MM.1S (cell line): Measurements from ENCODE around the gene GLMP.
A peak's percentile ranks its signal among the peaks of the same experiment; 100 is the strongest.
"Not testable (repeated sequence)": the region's sequence is repeated elsewhere in the genome, so short reads cannot be mapped to it uniquely, and the experiment has no call there.

Source experiments
- DNase-seq: peaks from one replicate; pipeline ENCODE4 v3.0.0-alpha.2; 2015
- H2AFZ ChIP-seq: fragments of 300-600 bp; sonication (generic); 2 replicates; pipeline ENCODE4 v1.6.0; 2016; ENCODE audit warnings: antibody characterized with exemption, low read length
- H3F3A ChIP-seq: fragments of 300-600 bp; sonication (generic); 2 replicates; pipeline ENCODE4 v1.6.1; 2016; ENCODE audit warnings: mild to moderate bottlenecking, antibody characterized with exemption, low read length, moderate library complexity, mixed read lengths; ENCODE audit not compliant: insufficient read depth
- H3K27ac ChIP-seq: fragments of 300-600 bp; sonication (generic); 2 replicates; pipeline ENCODE4 v1.5.1; 2016; ENCODE audit warnings: mild to moderate bottlenecking, low read length
- H3K27me3 ChIP-seq: fragments of 300-600 bp; sonication (generic); replicated peaks from 2 replicates; pipeline ENCODE4 v1.6.0; 2016; ENCODE audit warnings: low read length; ENCODE audit not compliant: insufficient read depth
- H3K36me3 ChIP-seq: fragments of 300-600 bp; sonication (generic); replicated peaks from 2 replicates; pipeline ENCODE4 v1.6.1; 2016; ENCODE audit warnings: mild to moderate bottlenecking, low read length, mixed read lengths; ENCODE audit not compliant: insufficient read depth
- H3K4me1 ChIP-seq: fragments of 300-600 bp; sonication (generic); 2 replicates; pipeline ENCODE4 v1.6.1; 2016; ENCODE audit warnings: low read length, mixed read lengths
- H3K4me2 ChIP-seq: fragments of 300-600 bp; sonication (generic); 2 replicates; pipeline ENCODE4 v1.6.0; 2016; ENCODE audit warnings: low read depth, low read length
- H3K4me3 ChIP-seq: fragments of 300-600 bp; sonication (generic); 2 replicates; pipeline ENCODE4 v1.5.1; 2016; ENCODE audit warnings: low read length, mixed read lengths
- H3K79me2 ChIP-seq: fragments of 300-600 bp; sonication (generic); 2 replicates; pipeline ENCODE4 v1.6.1; 2016; ENCODE audit warnings: mixed run types, low read length, mixed read lengths
- H3K9ac ChIP-seq: fragments of 300-600 bp; sonication (generic); 2 replicates; pipeline ENCODE4 v1.6.1; 2016; ENCODE audit warnings: low read length, mixed read lengths
- H3K9me2 ChIP-seq: fragments of 300-600 bp; sonication (generic); replicated peaks from 2 replicates; pipeline ENCODE4 v1.6.1; 2016; ENCODE audit warnings: mild to moderate bottlenecking, low read length, mixed read lengths; ENCODE audit not compliant: insufficient read depth
- H3K9me3 ChIP-seq: fragments of 300-600 bp; sonication (generic); replicated peaks from 2 replicates; pipeline ENCODE4 v1.6.1; 2016; ENCODE audit warnings: mild to moderate bottlenecking, low read length, mixed read lengths; ENCODE audit not compliant: insufficient read depth
- H4K20me1 ChIP-seq: fragments of 300-600 bp; sonication (generic); 2 replicates; pipeline ENCODE4 v1.6.1; 2016; ENCODE audit warnings: mild to moderate bottlenecking, low read length, moderate library complexity, mixed read lengths; ENCODE audit not compliant: insufficient read depth
- EZH2 ChIP-seq: fragments of 300-600 bp; sonication (generic); optimal IDR thresholded peaks from 2 replicates; pipeline ENCODE3; 2017; ENCODE audit warnings: low read depth, mild to moderate bottlenecking, antibody characterized with exemption, low read length, mixed read lengths
- EZH2phosphoT487 ChIP-seq: fragments of 300-600 bp; sonication (generic); IDR thresholded peaks from 2 replicates; pipeline ENCODE4 v1.6.1; 2018; ENCODE audit warnings: antibody characterized with exemption, low read length
- TF ChIP-seq, protein P1 (sequence below): fragments of 300-600 bp; sonication (generic); IDR thresholded peaks from 2 replicates; pipeline ENCODE4 v1.5.1; 2016; ENCODE audit warnings: antibody characterized with exemption, low read length, mixed read lengths

GLMP gene

DNA sequence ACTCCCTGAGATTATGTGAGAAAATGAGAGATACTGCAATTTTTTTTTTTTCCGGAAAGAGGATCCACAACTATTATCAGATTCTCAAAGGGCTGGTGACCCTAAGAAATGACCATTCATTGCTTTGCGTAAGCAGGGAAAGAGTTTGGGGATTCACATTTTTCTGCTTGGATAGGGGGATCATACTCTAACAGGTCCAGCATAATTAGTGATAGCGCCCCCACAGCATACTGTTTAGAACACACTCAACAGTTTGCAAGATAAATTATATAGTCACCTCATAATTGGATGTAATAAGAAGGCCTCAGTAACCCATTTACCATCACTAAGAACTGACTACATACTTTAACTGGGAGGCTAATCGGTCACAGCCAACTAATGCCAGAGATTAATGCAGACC lies 40.8 kb upstream of the GLMP start:
- peak overlapping the region; percentile 93 for H3K4me3 ChIP-seq
- no peak overlapping the region for H2AFZ ChIP-seq
- no peak overlapping the region for H3K9ac ChIP-seq
- H3K36me3 ChIP-seq = peaks cover 23% of the 10 kb centered on the region
- no peak overlapping the region for H3K27ac ChIP-seq
- no peaks in the 10 kb centered on the region for H3K27me3 ChIP-seq
- peaks cover 9% of the 10 kb centered on the region; the same call in 1 of the 2 replicates for H3K4me1 ChIP-seq
- no peaks in the 10 kb centered on the region for H3K9me3 ChIP-seq
- TF ChIP-seq, protein P1, sequence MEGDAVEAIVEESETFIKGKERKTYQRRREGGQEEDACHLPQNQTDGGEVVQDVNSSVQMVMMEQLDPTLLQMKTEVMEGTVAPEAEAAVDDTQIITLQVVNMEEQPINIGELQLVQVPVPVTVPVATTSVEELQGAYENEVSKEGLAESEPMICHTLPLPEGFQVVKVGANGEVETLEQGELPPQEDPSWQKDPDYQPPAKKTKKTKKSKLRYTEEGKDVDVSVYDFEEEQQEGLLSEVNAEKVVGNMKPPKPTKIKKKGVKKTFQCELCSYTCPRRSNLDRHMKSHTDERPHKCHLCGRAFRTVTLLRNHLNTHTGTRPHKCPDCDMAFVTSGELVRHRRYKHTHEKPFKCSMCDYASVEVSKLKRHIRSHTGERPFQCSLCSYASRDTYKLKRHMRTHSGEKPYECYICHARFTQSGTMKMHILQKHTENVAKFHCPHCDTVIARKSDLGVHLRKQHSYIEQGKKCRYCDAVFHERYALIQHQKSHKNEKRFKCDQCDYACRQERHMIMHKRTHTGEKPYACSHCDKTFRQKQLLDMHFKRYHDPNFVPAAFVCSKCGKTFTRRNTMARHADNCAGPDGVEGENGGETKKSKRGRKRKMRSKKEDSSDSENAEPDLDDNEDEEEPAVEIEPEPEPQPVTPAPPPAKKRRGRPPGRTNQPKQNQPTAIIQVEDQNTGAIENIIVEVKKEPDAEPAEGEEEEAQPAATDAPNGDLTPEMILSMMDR = 0 out of 2 replicates have a peak, but pooled peaks have one; percentile 26
- TF ChIP-seq EZH2phosphoT487 (no peak), EZH2 (no peak)
- peak overlapping the region; percentile 65; the same call in 1 of the 2 replicates for H3K4me2 ChIP-seq
- H3K79me2 ChIP-seq = peaks cover 57% of the 10 kb centered on the region
- no peaks in the 10 kb centered on the region for H3K9me2 ChIP-seq
- H3F3A ChIP-seq = peaks cover 19% of the 10 kb centered on the region
- H4K20me1 ChIP-seq = peaks cover 12% of the 10 kb centered on the region; the same call in 1 of the 2 replicates
- DNase-seq = peak; percentile 28

DNA sequence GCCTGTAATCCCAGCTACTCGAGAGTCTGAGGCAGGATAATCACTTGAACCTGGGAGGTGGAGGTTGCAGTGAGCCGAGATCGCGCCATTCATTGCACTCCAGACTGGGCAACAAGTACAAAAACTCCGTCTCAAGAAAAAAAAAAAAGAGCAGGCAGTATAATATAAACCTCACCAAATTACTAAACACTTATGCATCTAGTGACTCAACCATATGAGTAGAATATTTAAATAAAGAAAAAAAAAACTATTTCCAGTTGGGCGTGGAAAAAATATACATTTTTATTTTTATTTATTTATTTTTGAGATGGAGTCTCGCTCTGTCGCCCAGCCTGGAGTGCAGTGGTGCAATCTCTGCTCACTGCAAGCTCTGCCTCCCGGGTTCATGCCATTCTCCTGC lies 27.7 kb upstream of the GLMP start:
- not testable (repeated sequence) for H3K9me2 ChIP-seq, H4K20me1 ChIP-seq, H3K27ac ChIP-seq, H3K4me1 ChIP-seq, H2AFZ ChIP-seq, H3K4me3 ChIP-seq, H3K9ac ChIP-seq, H3K27me3 ChIP-seq, DNase-seq, H3K9me3 ChIP-seq, H3F3A ChIP-seq, H3K4me2 ChIP-seq
- Histone ChIP-seq H3K36me3 (peaks cover 24% of the 10 kb centered on the region), H3K79me2 (peaks cover 44% of the 10 kb centered on the region)

DNA sequence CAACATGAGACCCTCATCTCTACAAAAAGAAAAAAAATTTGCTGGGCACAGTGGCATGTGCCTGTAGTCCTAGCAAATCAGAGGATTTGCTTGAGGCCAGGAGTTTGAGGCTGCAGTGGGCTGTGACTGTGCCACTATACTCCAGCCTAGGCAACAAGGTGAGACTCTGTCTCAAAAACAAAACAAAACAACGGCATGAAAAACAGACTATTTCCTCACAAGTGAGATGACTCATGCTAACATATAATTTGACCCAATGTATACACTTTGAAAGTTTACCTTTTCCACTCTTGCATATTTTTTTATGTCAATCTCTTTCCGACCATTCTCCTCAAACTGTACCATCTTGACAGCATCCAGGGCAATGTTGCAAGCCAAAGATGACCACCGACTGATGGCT lies 25.1 kb upstream of the GLMP start:
- peaks cover 46% of the 10 kb centered on the region for H3K36me3 ChIP-seq
- H3K79me2 ChIP-seq = peaks cover 47% of the 10 kb centered on the region
- peaks cover 7% of the 10 kb centered on the region for H3F3A ChIP-seq

DNA sequence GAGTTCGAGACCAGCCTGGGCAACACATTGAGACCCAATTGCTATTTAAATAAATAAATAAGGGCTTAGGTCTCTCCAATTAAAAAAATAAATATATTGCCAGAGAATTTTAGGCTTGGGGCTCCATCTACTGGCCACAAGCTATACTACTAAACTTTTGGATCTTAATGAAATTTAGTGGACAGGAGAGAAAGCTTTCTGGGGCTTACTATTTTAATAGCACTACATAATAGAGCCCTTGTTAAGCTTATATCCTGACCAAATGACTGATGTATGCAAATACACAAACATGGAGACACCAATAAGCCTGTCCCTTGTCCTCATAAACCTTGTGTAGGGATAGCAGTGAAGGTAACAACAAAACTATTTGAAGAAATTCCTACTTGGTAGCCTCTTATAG lies 24.2 kb upstream of the GLMP start:
- Histone ChIP-seq H3K4me1 (no peaks in the 10 kb centered on the region), H3K79me2 (peaks cover 40% of the 10 kb centered on the region), H3K27me3 (no peaks in the 10 kb centered on the region), H3K9me3 (no peaks in the 10 kb centered on the region), H2AFZ (no peak overlapping the region), H3K4me3 (no peak overlapping the region), H3K9ac (no peak overlapping the region), H3K27ac (no peak overlapping the region), H4K20me1 (no peaks in the 10 kb centered on the region), H3K4me2 (no peak overlapping the region), H3K9me2 (no peaks in the 10 kb centered on the region), H3F3A (peaks cover 7% of the 10 kb centered on the region), H3K36me3 (peaks cover 53% of the 10 kb centered on the region)
- TF ChIP-seq EZH2 (no peak), EZH2phosphoT487 (no peak)
- TF ChIP-seq, protein P1 = peak; percentile 66
- DNase-seq = peak; percentile 40

More for the DNA sequence above, 25.1 kb upstream of the GLMP start:
- no peak overlapping the region for H3K9ac ChIP-seq
- H3K4me2 ChIP-seq = no peak overlapping the region
- no peaks in the 10 kb centered on the region for H3K9me3 ChIP-seq
- H3K4me1 ChIP-seq = no peaks in the 10 kb centered on the region
- H3K9me2 ChIP-seq = no peaks in the 10 kb centered on the region
- TF ChIP-seq, protein P1 = no peak
- no peak for TF ChIP-seq EZH2phosphoT487
- no peak for TF ChIP-seq EZH2
- no peak overlapping the region for H2AFZ ChIP-seq
- no peaks in the 10 kb centered on the region for H3K27me3 ChIP-seq
- H3K27ac ChIP-seq = no peak overlapping the region
- DNase-seq = no peak
- H3K4me3 ChIP-seq = no peak overlapping the region
- no peaks in the 10 kb centered on the region for H4K20me1 ChIP-seq
